ENCODE data around the gene CUL4B.
A peak's percentile ranks its signal among the peaks of the same experiment; 100 is the strongest.

Gene CUL4B

DNA sequence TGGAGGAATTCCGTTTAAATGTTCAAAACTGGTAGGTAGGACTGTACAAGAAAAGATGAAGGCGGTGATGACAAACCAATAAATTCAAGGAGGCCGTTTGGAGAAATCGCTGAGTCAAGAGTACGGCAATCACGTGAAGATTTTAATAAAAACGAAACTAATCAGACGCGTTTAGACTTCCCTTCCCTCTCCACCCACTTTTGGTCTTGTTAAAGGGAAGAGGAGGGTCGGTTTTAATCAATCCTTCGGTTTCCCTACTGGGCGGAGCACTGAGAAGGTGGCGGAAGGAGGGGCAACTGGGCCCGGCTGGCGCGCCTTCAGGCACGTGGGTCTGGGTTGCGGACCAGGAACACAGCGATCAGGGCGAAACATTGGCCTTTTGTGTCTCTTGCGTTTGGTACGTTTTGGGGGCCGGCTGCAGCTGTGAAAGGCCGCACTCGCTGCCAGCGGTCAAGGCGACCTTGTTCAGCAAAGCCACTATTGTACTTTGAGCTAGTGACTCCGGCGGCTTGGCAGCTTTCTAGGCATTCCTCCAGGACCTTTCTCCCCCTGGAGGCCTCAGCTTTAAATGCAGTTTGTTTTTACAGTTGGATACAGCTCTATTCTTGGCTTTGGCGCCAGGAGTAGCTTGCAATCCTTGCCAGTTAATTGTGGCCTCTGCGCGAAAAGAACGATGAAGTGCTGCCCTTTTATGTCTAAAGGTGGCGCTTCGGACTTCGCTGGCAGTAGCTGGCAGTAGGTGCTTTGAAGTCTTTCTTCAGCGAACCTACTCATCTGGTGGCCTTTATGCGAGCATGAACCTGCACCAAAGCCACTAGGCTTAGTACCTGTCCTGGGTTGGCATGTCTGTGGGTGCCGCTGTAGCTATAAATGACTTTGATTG, 74.9 kb downstream of the CUL4B start:
- TF ChIP-seq TAF1 (IDR thresholded peaks at IDR 0.05; ENCODE audit: borderline replicate concordance, insufficient read depth, low read length) = no peak
- TF ChIP-seq POLR2AphosphoS5 (IDR thresholded peaks at IDR 0.05; ENCODE audit: low read depth, low read length) = 0 out of 2 replicates have a peak, but pooled peaks have one; percentile 38
- TF ChIP-seq FOXP2 (optimal IDR thresholded peaks at IDR 0.05; ENCODE audit: borderline replicate concordance, extremely low read depth, extremely low read length, insufficient read depth) = no peak
- TF ChIP-seq SIN3A (IDR thresholded peaks at IDR 0.05; ENCODE audit: borderline replicate concordance, insufficient read depth, low read length) = 0 out of 2 replicates have a peak, but pooled peaks have one; percentile 22
- TF ChIP-seq, protein P1, sequence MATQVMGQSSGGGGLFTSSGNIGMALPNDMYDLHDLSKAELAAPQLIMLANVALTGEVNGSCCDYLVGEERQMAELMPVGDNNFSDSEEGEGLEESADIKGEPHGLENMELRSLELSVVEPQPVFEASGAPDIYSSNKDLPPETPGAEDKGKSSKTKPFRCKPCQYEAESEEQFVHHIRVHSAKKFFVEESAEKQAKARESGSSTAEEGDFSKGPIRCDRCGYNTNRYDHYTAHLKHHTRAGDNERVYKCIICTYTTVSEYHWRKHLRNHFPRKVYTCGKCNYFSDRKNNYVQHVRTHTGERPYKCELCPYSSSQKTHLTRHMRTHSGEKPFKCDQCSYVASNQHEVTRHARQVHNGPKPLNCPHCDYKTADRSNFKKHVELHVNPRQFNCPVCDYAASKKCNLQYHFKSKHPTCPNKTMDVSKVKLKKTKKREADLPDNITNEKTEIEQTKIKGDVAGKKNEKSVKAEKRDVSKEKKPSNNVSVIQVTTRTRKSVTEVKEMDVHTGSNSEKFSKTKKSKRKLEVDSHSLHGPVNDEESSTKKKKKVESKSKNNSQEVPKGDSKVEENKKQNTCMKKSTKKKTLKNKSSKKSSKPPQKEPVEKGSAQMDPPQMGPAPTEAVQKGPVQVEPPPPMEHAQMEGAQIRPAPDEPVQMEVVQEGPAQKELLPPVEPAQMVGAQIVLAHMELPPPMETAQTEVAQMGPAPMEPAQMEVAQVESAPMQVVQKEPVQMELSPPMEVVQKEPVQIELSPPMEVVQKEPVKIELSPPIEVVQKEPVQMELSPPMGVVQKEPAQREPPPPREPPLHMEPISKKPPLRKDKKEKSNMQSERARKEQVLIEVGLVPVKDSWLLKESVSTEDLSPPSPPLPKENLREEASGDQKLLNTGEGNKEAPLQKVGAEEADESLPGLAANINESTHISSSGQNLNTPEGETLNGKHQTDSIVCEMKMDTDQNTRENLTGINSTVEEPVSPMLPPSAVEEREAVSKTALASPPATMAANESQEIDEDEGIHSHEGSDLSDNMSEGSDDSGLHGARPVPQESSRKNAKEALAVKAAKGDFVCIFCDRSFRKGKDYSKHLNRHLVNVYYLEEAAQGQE (IDR thresholded peaks at IDR 0.05; ENCODE audit: insufficient read depth in 1 of 2, low read depth in 2 of 2, low read length in 2 of 2) = no peak

DNA sequence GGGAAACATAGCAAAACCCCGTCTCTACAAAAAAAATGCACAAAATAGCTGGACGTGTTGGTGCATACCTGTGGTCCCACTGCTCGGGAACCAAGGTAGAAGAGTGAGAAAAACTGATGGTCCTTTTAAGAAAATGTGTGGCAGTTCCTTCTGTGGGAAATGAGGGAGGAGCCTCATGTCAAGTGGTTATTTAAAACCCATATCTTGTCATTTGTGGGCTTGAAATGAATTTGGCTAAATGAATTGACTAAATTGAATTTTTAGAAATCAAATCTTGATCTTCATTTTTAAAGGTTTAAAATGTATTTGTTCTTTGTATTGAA, 75.5 kb downstream of the CUL4B start:
- no peak for TF ChIP-seq POLR2AphosphoS5 (IDR thresholded peaks at IDR 0.05; ENCODE audit: low read depth, low read length)
- no peak for TF ChIP-seq SIN3A (IDR thresholded peaks at IDR 0.05; ENCODE audit: borderline replicate concordance, insufficient read depth, low read length)
- no peak for TF ChIP-seq FOXP2 (optimal IDR thresholded peaks at IDR 0.05; ENCODE audit: borderline replicate concordance, extremely low read depth, extremely low read length, insufficient read depth)
- no peak for TF ChIP-seq TAF1 (IDR thresholded peaks at IDR 0.05; ENCODE audit: borderline replicate concordance, insufficient read depth, low read length)
- TF ChIP-seq, protein P1 (IDR thresholded peaks at IDR 0.05; ENCODE audit: insufficient read depth in 1 of 2, low read depth in 2 of 2, low read length in 2 of 2) = no peak

DNA sequence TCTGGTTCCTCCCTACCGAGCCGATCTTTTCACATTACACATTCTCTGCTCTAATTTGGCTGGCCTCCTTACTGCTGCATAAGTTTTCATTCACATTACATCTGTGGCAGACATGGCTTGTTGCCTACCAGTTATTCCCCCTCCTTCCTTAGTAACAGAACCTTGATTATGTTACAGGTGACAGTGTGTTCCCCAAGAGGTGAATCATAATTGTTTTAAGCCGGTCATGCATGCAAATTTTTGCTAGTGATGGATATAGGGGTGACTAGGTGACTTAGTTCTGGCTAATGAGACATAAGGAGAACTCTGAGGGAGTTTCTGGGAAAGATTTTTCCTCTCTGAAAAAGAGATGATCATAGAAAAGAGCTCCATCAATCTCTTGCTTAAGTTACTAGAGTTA, 83.3 kb downstream of the CUL4B start:
- TF ChIP-seq TAF1 (IDR thresholded peaks at IDR 0.05; ENCODE audit: borderline replicate concordance, insufficient read depth, low read length) = no peak
- TF ChIP-seq, protein P1 (IDR thresholded peaks at IDR 0.05; ENCODE audit: insufficient read depth in 1 of 2, low read depth in 2 of 2, low read length in 2 of 2) = no peak
- no peak for TF ChIP-seq FOXP2 (optimal IDR thresholded peaks at IDR 0.05; ENCODE audit: borderline replicate concordance, extremely low read depth, extremely low read length, insufficient read depth)
- TF ChIP-seq POLR2AphosphoS5 (IDR thresholded peaks at IDR 0.05; ENCODE audit: low read depth, low read length) = no peak
- no peak for TF ChIP-seq SIN3A (IDR thresholded peaks at IDR 0.05; ENCODE audit: borderline replicate concordance, insufficient read depth, low read length)

DNA sequence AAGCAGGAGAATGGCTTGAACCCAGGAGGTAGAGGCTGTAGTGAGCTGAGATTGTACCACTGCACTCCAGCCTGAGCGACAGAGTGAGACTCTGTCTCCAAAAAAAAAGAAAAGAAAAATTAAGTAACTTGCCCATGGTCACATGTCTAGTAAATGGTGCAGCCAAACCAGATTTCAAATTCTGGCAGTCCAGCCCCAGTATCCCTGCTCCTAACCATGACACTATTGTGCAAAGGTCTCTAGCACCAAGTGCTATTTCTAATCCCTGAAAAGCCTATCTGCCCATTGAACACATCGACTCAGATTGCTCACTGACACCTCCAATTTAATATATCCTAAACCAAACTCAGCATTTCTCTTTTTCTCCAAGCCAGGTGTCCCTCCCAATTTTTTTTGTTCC, 84.0 kb downstream of the CUL4B start:
- no peak for TF ChIP-seq SIN3A (IDR thresholded peaks at IDR 0.05; ENCODE audit: borderline replicate concordance, insufficient read depth, low read length)
- TF ChIP-seq, protein P1 (IDR thresholded peaks at IDR 0.05; ENCODE audit: insufficient read depth in 1 of 2, low read depth in 2 of 2, low read length in 2 of 2) = no peak

All from PFSK-1 (cell line).